ENCODE data around the gene GYS1.

Gene GYS1

DNA sequence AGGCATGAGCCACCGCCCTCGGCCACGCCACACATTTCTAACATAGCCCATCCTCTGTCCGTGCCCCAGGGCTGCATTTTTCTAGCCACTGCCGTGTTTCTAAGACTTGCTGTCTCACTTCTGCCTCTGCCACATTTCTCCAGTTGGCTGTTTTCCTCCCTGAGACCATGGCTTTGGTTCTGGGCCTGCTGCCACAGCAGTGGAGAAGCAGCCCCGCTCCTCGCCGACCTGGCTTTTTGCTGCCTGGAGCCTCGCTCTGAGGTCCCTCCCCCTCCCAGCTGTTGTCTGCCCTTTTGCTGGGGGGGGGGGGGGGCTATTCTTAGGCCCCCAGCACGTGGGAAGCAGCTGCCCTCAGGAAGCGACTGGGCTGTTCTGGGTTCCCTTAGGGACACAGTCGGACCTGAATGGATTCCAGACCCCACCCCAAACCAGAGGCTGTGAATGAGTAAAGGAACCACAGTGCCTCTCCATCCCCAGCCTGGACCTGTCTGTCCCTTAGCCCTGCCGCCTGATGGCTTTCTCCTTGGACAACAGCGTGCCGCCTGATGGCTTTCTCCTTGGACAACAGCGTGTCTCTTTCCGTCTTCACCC, 3.3 kb downstream of the GYS1 start:
- no peak overlapping the region for H3K27ac ChIP-seq (ENCODE audit: extremely low read depth, low read depth, low read length)
- ChIA-PET CTCF (interaction anchor here (0.7 to 0.8 kb wide), 2 partner anchors 8 to 194 kb away, joined by 3 read pairs; no protein-coding TSS in a partner anchor), POLR2A (interaction anchor here (0.7 to 1.2 kb wide), 4 partner anchors 8 to 142 kb away, joined by 3 to 6 read pairs (median 4); no protein-coding TSS in a partner anchor)
- H3K36me3 ChIP-seq (ENCODE audit: control insufficient read depth in 2 of 2, insufficient read depth in 1 of 2, low read length in 2 of 2): peaks cover 28 to 57% of the 10 kb centered on the region in 2 experiments; a peak in 2 of 3 replicates
- no peaks in the 10 kb centered on the region for H3K9me3 ChIP-seq (ENCODE audit: control insufficient read depth, insufficient read depth, low read depth, low read length)
- H3K4me3 ChIP-seq (ENCODE audit: low read depth, low read length): no peak overlapping the region
- H3K4me1 ChIP-seq (ENCODE audit: control insufficient read depth, insufficient read depth, low read length): peaks cover 10% of the 10 kb centered on the region; the same call in 1 of the 2 replicates
- TF ChIP-seq, protein P1, sequence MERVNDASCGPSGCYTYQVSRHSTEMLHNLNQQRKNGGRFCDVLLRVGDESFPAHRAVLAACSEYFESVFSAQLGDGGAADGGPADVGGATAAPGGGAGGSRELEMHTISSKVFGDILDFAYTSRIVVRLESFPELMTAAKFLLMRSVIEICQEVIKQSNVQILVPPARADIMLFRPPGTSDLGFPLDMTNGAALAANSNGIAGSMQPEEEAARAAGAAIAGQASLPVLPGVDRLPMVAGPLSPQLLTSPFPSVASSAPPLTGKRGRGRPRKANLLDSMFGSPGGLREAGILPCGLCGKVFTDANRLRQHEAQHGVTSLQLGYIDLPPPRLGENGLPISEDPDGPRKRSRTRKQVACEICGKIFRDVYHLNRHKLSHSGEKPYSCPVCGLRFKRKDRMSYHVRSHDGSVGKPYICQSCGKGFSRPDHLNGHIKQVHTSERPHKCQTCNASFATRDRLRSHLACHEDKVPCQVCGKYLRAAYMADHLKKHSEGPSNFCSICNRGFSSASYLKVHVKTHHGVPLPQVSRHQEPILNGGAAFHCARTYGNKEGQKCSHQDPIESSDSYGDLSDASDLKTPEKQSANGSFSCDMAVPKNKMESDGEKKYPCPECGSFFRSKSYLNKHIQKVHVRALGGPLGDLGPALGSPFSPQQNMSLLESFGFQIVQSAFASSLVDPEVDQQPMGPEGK (tag by site-specific recombination; IDR thresholded peaks at IDR 0.05): 0 out of 2 replicates have a peak, but pooled peaks have one; percentile 14
- no peak for TF ChIP-seq ZNF544 (tag by site-specific recombination; IDR thresholded peaks at IDR 0.05)
- TF ChIP-seq MZF1 (tag by site-specific recombination; IDR thresholded peaks at IDR 0.05; ENCODE audit: borderline replicate concordance): no peak

DNA sequence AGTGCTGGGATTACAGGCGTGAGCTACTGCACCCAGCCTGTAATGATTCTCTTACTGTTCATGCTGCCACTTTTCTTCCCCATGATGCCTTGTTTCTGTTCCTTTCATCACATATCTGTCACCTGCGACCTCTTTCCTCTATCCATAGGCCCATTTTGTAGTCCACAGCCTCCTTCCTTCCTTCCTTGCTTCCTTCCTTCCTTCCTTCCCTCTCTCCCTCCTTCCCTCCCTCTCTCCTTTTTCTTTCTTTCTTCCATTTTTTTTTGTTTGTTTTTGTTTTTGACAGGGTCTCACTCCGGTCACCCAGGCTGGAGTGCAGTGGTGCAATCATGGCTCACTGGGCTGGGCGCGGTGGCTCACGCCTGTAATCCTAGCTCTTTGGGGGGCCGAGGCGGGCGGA, 4.2 kb downstream of the GYS1 start:
- POLR2A ChIA-PET: interaction anchor here (0.7 to 1.2 kb wide), 3 partner anchors 10 to 588 kb away, joined by 3 to 6 read pairs (median 5); no protein-coding TSS in a partner anchor
- Histone ChIP-seq H3K4me1 (ENCODE audit: control insufficient read depth, insufficient read depth, low read length) (peaks cover 5% of the 10 kb centered on the region; the same call in 1 of the 2 replicates), H3K9me3 (ENCODE audit: control insufficient read depth, insufficient read depth, low read depth, low read length) (no peaks in the 10 kb centered on the region), H3K27ac (ENCODE audit: extremely low read depth, low read depth, low read length) (no peak overlapping the region), H3K4me3 (ENCODE audit: low read depth, low read length) (no peak overlapping the region), H3K36me3 (ENCODE audit: control insufficient read depth in 2 of 2, insufficient read depth in 1 of 2, low read length in 2 of 2) (peaks cover 31 to 61% of the 10 kb centered on the region in 2 experiments; a peak in 2 of 3 replicates)
- CTCF ChIA-PET: interaction anchor here (0.7 to 0.8 kb wide), 2 partner anchors 9 to 193 kb away, joined by 3 read pairs; no protein-coding TSS in a partner anchor
- TF ChIP-seq ZNF341 (tag by site-specific recombination; IDR thresholded peaks at IDR 0.05; ENCODE audit: low read depth): no peak
- TF ChIP-seq ZNF366 (tag by site-specific recombination; conservative IDR thresholded peaks at IDR 0.05): peak; percentile 92

DNA sequence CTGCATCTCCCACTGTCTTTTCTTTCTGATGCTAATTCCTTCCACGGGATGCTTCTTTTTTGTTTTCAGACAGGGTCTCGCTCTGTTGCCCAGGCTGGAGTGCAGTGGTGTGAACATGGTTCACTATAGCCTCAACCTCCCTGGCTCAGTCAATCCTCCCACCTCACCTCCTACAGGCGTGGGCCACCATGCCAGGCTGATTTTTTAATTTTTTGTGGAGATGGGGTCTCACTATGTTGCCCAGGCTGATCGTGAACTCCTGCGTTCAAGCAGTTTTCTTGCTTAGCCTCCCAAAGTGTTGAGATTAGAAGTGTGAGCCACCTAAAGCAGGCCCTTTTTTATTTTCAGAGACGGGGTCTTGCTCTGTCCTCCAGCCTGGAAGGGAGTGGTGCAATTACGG, 4.8 kb downstream of the GYS1 start:
- no peak overlapping the region for H3K27ac ChIP-seq (ENCODE audit: extremely low read depth, low read depth, low read length)
- TF ChIP-seq GLI2 (tag by site-specific recombination; IDR thresholded peaks at IDR 0.05; ENCODE audit: borderline replicate concordance, low read depth) (no peak), ZNF121 (tag by site-specific recombination; IDR thresholded peaks at IDR 0.05) (peak; percentile 94), ZNF626 (tag by site-specific recombination; IDR thresholded peaks at IDR 0.05) (no peak)
- POLR2A ChIA-PET: interaction anchor here (1.2 kb wide), 1 partner anchor 9 kb away, joined by 3 read pairs; no protein-coding TSS in a partner anchor
- peaks cover 5% of the 10 kb centered on the region; the same call in 1 of the 2 replicates for H3K4me1 ChIP-seq (ENCODE audit: control insufficient read depth, insufficient read depth, low read length)
- no peak overlapping the region for H3K4me3 ChIP-seq (ENCODE audit: low read depth, low read length)
- H3K9me3 ChIP-seq (ENCODE audit: control insufficient read depth, insufficient read depth, low read depth, low read length): no peaks in the 10 kb centered on the region
- CTCF ChIA-PET: no interaction called here
- H3K36me3 ChIP-seq (ENCODE audit: control insufficient read depth in 2 of 2, insufficient read depth in 1 of 2, low read length in 2 of 2): peaks cover 31 to 66% of the 10 kb centered on the region in 2 experiments; a peak in 2 of 3 replicates

DNA sequence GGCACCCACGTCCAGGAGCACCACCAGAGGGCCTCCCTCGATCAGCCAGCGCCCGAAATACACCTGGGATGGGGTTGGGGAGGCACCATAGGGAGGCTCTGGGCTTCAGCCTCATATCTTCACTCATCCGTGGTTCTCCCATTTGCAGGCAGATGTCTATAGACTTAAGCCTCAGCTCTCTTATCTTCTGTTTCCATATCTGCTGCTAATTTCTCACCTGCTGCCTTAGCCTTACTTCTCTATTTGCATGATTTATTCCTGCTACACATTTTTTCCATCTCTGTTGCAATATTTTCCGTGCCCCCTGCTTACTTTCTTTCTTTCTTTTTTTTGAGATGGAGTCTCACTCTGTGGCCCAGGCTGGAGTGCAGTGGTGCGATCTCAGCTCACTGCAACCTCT, 5.8 kb downstream of the GYS1 start:
- peaks cover 38 to 76% of the 10 kb centered on the region in 2 experiments; a peak in 2 of 3 replicates for H3K36me3 ChIP-seq (ENCODE audit: control insufficient read depth in 2 of 2, insufficient read depth in 1 of 2, low read length in 2 of 2)
- POLR2A ChIA-PET: interaction anchor here (0.7 to 1.2 kb wide), 3 partner anchors 8 to 238 kb away, joined by 3 read pairs; no protein-coding TSS in a partner anchor
- CTCF ChIA-PET: interaction anchor here (0.6 to 1.1 kb wide), 6 partner anchors 9 to 246 kb away, joined by 3 to 5 read pairs (median 4); partner anchors contain the start of gene NUCB1
- no peak overlapping the region for H3K4me3 ChIP-seq (ENCODE audit: low read depth, low read length)
- H3K9me3 ChIP-seq (ENCODE audit: control insufficient read depth, insufficient read depth, low read depth, low read length): no peaks in the 10 kb centered on the region
- H3K27ac ChIP-seq (ENCODE audit: extremely low read depth, low read depth, low read length): no peak overlapping the region
- H3K4me1 ChIP-seq (ENCODE audit: control insufficient read depth, insufficient read depth, low read length): peaks cover 5% of the 10 kb centered on the region; the same call in 1 of the 2 replicates
- TF ChIP-seq ZNF501 (tag by site-specific recombination; IDR thresholded peaks at IDR 0.05) (no peak), SCRT2 (tag by site-specific recombination; IDR thresholded peaks at IDR 0.05) (no peak), ZNF621 (tag by site-specific recombination; IDR thresholded peaks at IDR 0.05) (no peak), ZNF341 (tag by site-specific recombination; IDR thresholded peaks at IDR 0.05; ENCODE audit: low read depth) (no peak), ZNF548 (tag by site-specific recombination; IDR thresholded peaks at IDR 0.05) (no peak), ZNF544 (tag by site-specific recombination; IDR thresholded peaks at IDR 0.05) (no peak), ZNF514 (tag by site-specific recombination; IDR thresholded peaks at IDR 0.05) (no peak), GLIS1 (tag by site-specific recombination; IDR thresholded peaks at IDR 0.05) (no peak), ZNF610 (tag by site-specific recombination; IDR thresholded peaks at IDR 0.05; ENCODE audit: borderline replicate concordance) (no peak)
- TF ChIP-seq, protein P2, sequence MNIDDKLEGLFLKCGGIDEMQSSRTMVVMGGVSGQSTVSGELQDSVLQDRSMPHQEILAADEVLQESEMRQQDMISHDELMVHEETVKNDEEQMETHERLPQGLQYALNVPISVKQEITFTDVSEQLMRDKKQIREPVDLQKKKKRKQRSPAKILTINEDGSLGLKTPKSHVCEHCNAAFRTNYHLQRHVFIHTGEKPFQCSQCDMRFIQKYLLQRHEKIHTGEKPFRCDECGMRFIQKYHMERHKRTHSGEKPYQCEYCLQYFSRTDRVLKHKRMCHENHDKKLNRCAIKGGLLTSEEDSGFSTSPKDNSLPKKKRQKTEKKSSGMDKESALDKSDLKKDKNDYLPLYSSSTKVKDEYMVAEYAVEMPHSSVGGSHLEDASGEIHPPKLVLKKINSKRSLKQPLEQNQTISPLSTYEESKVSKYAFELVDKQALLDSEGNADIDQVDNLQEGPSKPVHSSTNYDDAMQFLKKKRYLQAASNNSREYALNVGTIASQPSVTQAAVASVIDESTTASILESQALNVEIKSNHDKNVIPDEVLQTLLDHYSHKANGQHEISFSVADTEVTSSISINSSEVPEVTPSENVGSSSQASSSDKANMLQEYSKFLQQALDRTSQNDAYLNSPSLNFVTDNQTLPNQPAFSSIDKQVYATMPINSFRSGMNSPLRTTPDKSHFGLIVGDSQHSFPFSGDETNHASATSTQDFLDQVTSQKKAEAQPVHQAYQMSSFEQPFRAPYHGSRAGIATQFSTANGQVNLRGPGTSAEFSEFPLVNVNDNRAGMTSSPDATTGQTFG (tag by site-specific recombination; IDR thresholded peaks at IDR 0.05; ENCODE audit: borderline replicate concordance): no peak
- TF ChIP-seq, protein P3, sequence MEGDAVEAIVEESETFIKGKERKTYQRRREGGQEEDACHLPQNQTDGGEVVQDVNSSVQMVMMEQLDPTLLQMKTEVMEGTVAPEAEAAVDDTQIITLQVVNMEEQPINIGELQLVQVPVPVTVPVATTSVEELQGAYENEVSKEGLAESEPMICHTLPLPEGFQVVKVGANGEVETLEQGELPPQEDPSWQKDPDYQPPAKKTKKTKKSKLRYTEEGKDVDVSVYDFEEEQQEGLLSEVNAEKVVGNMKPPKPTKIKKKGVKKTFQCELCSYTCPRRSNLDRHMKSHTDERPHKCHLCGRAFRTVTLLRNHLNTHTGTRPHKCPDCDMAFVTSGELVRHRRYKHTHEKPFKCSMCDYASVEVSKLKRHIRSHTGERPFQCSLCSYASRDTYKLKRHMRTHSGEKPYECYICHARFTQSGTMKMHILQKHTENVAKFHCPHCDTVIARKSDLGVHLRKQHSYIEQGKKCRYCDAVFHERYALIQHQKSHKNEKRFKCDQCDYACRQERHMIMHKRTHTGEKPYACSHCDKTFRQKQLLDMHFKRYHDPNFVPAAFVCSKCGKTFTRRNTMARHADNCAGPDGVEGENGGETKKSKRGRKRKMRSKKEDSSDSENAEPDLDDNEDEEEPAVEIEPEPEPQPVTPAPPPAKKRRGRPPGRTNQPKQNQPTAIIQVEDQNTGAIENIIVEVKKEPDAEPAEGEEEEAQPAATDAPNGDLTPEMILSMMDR (tag by site-specific recombination; IDR thresholded peaks at IDR 0.05): no peak; the same call in 1 of the 2 replicates
- TF ChIP-seq, protein P4, sequence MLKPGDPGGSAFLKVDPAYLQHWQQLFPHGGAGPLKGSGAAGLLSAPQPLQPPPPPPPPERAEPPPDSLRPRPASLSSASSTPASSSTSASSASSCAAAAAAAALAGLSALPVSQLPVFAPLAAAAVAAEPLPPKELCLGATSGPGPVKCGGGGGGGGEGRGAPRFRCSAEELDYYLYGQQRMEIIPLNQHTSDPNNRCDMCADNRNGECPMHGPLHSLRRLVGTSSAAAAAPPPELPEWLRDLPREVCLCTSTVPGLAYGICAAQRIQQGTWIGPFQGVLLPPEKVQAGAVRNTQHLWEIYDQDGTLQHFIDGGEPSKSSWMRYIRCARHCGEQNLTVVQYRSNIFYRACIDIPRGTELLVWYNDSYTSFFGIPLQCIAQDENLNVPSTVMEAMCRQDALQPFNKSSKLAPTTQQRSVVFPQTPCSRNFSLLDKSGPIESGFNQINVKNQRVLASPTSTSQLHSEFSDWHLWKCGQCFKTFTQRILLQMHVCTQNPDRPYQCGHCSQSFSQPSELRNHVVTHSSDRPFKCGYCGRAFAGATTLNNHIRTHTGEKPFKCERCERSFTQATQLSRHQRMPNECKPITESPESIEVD (tag by site-specific recombination; IDR thresholded peaks at IDR 0.05): no peak

Data from HEK293 (cell line).